ENCODE measurements around the gene RBMS3. TPM values are rescaled to one million over a fixed set of nuclear protein-coding genes. Genes with fewer than 3 reads are reported as not detected.

The RBMS3 gene
- total RNA-seq, 2 donors from 2014 or later, result 31.7 to 45.1 TPM

- DNase-seq (ENCODE audit: low spot score), result no peak
- intact Hi-C loops (cut with DNase I), result no loop called here
- no peak overlapping the region for H3K4me3 ChIP-seq
- H3K27ac ChIP-seq, result no peak overlapping the region
- no peaks in the 10 kb centered on the region for H3K27me3 ChIP-seq (replicated peaks; ENCODE audit: insufficient read depth)
- TF ChIP-seq POLR2AphosphoS5 (IDR thresholded peaks at IDR 0.05), result no peak
- no peaks in the 10 kb centered on the region for H3K9me3 ChIP-seq
- WGBS, result 80% methylated on average over 1 of the region's 1 CpG
- H3K4me1 ChIP-seq (replicated peaks), result no peaks in the 10 kb centered on the region
- no peaks in the 10 kb centered on the region for H3K36me3 ChIP-seq
These were observed 721.9 kb downstream of the RBMS3 start for GRCh38 chr3:30002797-30003196.

- TF ChIP-seq CTCF (IDR thresholded peaks at IDR 0.05) (no peak), POLR2A (IDR thresholded peaks at IDR 0.05) (no peak), POLR2AphosphoS5 (IDR thresholded peaks at IDR 0.05) (no peak)
- no peak for DNase-seq (ENCODE audit: low spot score)
- intact Hi-C loops (cut with DNase I), result no loop called here
- H3K27me3 ChIP-seq (replicated peaks; ENCODE audit: insufficient read depth), result no peaks in the 10 kb centered on the region
- H3K4me3 ChIP-seq, result no peak overlapping the region
- no peaks in the 10 kb centered on the region for H3K36me3 ChIP-seq
- H3K4me1 ChIP-seq (replicated peaks), result no peaks in the 10 kb centered on the region
- H3K27ac ChIP-seq, result no peak overlapping the region
- H3K9me3 ChIP-seq, result no peaks in the 10 kb centered on the region
- 56% methylated on average over 1 of the region's 1 CpG for WGBS
These were observed 722.9 kb downstream of the RBMS3 start for GRCh38 chr3:30003741-30004140.

- no peak for TF ChIP-seq CTCF (IDR thresholded peaks at IDR 0.05)
- no peak for TF ChIP-seq POLR2AphosphoS5 (IDR thresholded peaks at IDR 0.05)
- intact Hi-C loops (cut with DNase I), result no loop called here
- Histone ChIP-seq H3K27ac (no peak overlapping the region), H3K36me3 (no peaks in the 10 kb centered on the region), H3K4me1 (replicated peaks) (no peaks in the 10 kb centered on the region), H3K27me3 (replicated peaks; ENCODE audit: insufficient read depth) (no peaks in the 10 kb centered on the region), H3K4me3 (no peak overlapping the region), H3K9me3 (no peaks in the 10 kb centered on the region)
- DNase-seq (ENCODE audit: low spot score), result no peak
- 88% methylated on average over 3 of the region's 3 CpGs for WGBS
These were observed 723.6 kb downstream of the RBMS3 start for GRCh38 chr3:30004481-30004880.

- Histone ChIP-seq H3K4me1 (replicated peaks) (no peaks in the 10 kb centered on the region), H3K27ac (no peak overlapping the region), H3K27me3 (replicated peaks; ENCODE audit: insufficient read depth) (no peaks in the 10 kb centered on the region), H3K36me3 (no peaks in the 10 kb centered on the region), H3K9me3 (no peaks in the 10 kb centered on the region), H3K4me3 (no peak overlapping the region)
- DNase-seq (ENCODE audit: low spot score), result no peak
- intact Hi-C loops (cut with DNase I), result no loop called here
- TF ChIP-seq CTCF (IDR thresholded peaks at IDR 0.05) (no peak), POLR2AphosphoS5 (IDR thresholded peaks at IDR 0.05) (no peak), POLR2A (IDR thresholded peaks at IDR 0.05) (no peak)
- 94% methylated on average over 1 of the region's 1 CpG for WGBS
These were observed 725.2 kb downstream of the RBMS3 start for GRCh38 chr3:30006111-30006510.

GRCh38 chr3:30007668-30008067 is 726.8 kb downstream of the RBMS3 start:
- no peaks in the 10 kb centered on the region for H3K27me3 ChIP-seq (replicated peaks; ENCODE audit: insufficient read depth)
- no peak overlapping the region for H3K4me3 ChIP-seq
- 100% methylated on average over 1 of the region's 1 CpG for WGBS
- no peaks in the 10 kb centered on the region for H3K4me1 ChIP-seq (replicated peaks)
- intact Hi-C loops (cut with DNase I), result no loop called here
- TF ChIP-seq CTCF (IDR thresholded peaks at IDR 0.05) (no peak), POLR2A (IDR thresholded peaks at IDR 0.05) (no peak), POLR2AphosphoS5 (IDR thresholded peaks at IDR 0.05) (no peak)
- H3K27ac ChIP-seq, result no peak overlapping the region
- no peaks in the 10 kb centered on the region for H3K9me3 ChIP-seq
- DNase-seq (ENCODE audit: low spot score), result no peak
- no peaks in the 10 kb centered on the region for H3K36me3 ChIP-seq
